ENCODE data around the gene CIB4.

CIB4 gene

DNA sequence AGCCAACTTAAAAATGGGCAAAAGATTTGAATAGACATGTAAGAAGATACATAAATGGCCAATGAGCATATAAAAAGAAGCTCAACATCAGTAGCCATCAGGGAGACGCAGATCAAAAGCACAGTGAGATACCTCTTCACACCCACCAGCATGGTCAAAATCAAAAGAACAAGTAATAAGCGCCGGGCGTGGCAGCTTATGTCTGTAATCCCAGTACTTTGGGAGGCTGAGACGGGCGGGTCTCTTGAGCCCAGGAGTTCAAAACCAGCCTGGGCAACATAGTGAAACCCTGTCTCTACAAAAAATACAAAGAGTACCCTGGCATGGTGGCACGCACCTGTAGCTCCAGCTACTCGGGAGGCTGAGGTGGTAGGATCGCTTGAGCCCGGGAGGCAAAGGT lies 4.6 kb upstream of the CIB4 start:
- DNase-seq (ENCODE audit: low read depth, low spot score), result no peak
- TF ChIP-seq, protein P1, sequence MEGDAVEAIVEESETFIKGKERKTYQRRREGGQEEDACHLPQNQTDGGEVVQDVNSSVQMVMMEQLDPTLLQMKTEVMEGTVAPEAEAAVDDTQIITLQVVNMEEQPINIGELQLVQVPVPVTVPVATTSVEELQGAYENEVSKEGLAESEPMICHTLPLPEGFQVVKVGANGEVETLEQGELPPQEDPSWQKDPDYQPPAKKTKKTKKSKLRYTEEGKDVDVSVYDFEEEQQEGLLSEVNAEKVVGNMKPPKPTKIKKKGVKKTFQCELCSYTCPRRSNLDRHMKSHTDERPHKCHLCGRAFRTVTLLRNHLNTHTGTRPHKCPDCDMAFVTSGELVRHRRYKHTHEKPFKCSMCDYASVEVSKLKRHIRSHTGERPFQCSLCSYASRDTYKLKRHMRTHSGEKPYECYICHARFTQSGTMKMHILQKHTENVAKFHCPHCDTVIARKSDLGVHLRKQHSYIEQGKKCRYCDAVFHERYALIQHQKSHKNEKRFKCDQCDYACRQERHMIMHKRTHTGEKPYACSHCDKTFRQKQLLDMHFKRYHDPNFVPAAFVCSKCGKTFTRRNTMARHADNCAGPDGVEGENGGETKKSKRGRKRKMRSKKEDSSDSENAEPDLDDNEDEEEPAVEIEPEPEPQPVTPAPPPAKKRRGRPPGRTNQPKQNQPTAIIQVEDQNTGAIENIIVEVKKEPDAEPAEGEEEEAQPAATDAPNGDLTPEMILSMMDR (IDR thresholded peaks at IDR 0.05; ENCODE audit: low read depth, low read length), result no peak
- in situ Hi-C loops (cut with HindIII; ENCODE audit: low sequenced_read_pairs), result no loop called here

DNA sequence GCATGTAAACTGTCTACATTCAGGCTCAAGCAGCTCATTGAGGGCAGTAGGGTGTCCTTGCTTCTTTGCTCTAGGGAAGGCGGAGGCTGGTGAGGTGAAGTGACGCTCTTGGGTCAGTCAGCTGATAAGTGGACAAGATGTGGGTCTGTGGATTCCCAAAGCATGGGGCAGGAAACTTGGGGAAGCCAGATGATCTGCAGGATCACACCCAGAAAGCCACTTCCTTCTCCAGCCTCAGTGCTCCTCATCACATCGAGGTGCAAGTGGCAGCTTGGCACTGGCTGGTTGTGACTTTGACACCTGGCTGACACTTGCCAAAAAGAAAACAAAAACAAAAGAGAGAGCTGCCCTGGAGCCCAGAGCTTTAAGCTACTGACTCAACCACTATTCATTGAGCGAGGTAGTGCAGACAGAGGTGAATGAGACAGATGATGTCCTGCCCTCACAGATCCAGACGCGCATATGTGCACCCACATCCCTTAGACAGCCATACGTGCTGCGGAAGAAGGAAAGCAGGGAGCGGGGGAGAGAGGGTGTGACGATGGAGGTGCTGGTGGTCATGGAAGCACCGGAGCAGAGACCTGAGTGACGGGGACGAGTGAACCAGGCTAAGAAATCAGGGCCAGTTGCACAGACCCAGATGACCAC lies 3.1 kb upstream of the CIB4 start:
- H3K4me3 ChIP-seq (ENCODE audit: low read depth, low read length), result no peak overlapping the region
- in situ Hi-C loops (cut with HindIII; ENCODE audit: low sequenced_read_pairs), result no loop called here
- DNase-seq (ENCODE audit: low read depth, low spot score), result no peak
- TF ChIP-seq, protein P1 (IDR thresholded peaks at IDR 0.05; ENCODE audit: low read depth, low read length), result no peak

More for the DNA sequence above, 4.6 kb upstream of the CIB4 start:
- no peak overlapping the region for H3K4me3 ChIP-seq (ENCODE audit: low read depth, low read length)

DNA sequence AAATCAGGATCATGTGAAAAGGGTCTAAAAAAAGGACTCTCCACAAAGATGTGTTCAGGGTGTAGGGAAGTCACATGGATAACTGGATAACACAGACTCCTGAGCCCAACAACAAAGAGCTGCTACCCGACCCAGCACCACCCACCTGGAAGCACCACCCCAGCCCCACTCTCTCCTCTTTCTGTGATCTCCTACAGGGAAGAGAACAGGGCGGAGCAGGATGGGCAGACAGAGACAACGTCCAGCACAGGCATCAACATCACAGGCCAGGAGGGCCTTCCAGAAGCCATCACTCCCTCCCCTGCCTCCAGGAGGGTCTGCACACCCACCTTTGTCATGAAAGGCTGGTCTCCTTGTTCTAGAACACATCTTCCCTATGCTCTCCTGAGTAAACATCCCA lies 1.3 kb upstream of the CIB4 start:
- no peak for DNase-seq (ENCODE audit: low read depth, low spot score)
- in situ Hi-C loops (cut with HindIII; ENCODE audit: low sequenced_read_pairs), result no loop called here
- H3K4me3 ChIP-seq (ENCODE audit: low read depth, low read length), result no peak overlapping the region
- TF ChIP-seq, protein P1 (IDR thresholded peaks at IDR 0.05; ENCODE audit: low read depth, low read length), result no peak

DNA sequence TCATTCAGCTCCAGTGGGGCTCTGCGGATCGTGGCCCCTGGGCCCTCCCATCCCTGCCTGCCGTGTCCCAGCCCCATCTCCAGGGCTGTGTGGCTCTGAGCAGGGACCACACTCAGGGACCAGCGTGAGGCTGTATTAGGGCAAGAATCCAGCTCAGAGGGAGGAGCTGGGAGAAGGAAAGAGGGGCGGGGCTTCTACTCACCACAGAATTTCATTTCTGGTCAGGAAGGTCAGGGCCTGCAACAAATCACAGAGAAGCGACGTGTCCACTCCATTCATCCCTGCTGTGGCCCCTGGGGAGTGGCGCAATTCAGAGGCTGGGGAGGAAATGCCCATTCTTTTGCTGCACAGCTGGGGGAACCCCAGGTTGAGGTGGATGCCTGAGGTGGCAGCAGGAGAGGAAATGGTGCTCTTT lies 828 bp downstream of the CIB4 start:
- DNase-seq (ENCODE audit: low read depth, low spot score), result peak; percentile 50
- no peak overlapping the region for H3K4me3 ChIP-seq (ENCODE audit: low read depth, low read length)
- TF ChIP-seq, protein P1 (IDR thresholded peaks at IDR 0.05; ENCODE audit: low read depth, low read length), result no peak
- in situ Hi-C loops (cut with HindIII; ENCODE audit: low sequenced_read_pairs), result no loop called here

DNA sequence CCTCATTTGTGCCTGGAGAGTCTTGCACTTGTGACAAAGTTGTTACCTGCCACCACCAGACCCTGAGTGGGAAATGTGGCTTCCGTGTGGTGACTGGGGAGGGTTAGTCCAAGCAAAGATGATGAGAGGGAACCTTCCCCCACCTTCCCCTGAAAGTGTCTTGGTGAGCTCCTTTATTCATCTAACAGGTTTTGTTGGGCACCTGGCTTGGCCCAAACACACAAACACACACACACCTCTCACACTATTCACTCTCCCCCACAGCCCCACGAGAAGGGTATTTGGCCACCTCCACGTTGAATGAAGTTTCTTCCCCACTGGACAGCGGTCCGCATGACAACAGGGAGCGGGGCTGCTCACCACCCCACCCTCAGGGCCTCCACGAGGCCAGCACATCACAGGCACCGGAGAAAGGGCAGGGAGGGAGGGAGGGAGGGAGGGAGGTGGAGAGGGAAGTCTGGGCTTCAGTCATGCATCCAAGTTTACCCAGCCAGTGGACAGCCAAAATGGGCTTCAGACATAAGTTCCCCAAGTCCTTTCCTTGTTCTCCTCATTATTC lies 1.4 kb downstream of the CIB4 start:
- in situ Hi-C loops (cut with HindIII; ENCODE audit: low sequenced_read_pairs), result no loop called here
- no peak for DNase-seq (ENCODE audit: low read depth, low spot score)
- TF ChIP-seq, protein P1 (IDR thresholded peaks at IDR 0.05; ENCODE audit: low read depth, low read length), result no peak

DNA sequence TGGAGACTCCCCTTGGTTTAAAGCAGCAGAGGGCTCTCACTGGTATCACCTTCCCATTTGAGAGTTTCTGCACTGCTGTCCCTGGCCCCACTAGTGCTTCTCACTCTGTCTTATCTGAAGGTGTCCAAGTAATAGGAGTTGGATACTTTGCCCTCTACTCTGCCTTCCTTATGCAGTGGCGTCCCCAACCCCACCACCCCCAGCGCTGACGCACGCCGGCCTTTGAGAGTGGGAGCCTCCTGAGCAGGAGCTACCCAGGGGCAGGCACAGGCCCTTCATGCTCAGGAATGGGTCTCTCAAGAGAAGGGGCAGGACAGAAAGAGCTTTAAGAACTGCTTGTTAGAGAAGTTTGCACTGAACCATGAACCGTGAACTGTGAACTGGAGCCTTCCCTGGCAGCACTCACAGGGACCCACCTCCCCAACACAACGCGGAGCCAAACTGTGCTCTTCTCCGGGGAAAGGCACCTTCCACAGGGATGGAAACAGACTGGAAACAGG lies 3.3 kb downstream of the CIB4 start:
- no peak for DNase-seq (ENCODE audit: low read depth, low spot score)
- no peak overlapping the region for H3K4me3 ChIP-seq (ENCODE audit: low read depth, low read length)
- in situ Hi-C loops (cut with HindIII; ENCODE audit: low sequenced_read_pairs), result no loop called here
- TF ChIP-seq, protein P1 (IDR thresholded peaks at IDR 0.05; ENCODE audit: low read depth, low read length), result no peak

More for the DNA sequence above, 1.4 kb downstream of the CIB4 start:
- no peak overlapping the region for H3K4me3 ChIP-seq (ENCODE audit: low read depth, low read length)

All from astrocyte of the spinal cord (primary cell).